Hepatocyte (in vitro differentiated cells): ENCODE data around the gene CELF4.

Source experiments
- CTCF ChIP-seq: fragments of 200-600 bp; sonication (generic); IDR thresholded peaks from 2 replicates; pipeline ENCODE4 v1.5.1; 2016; ENCODE audit warnings: antibody characterized with exemption, mild to moderate bottlenecking; ENCODE audit not compliant: poor library complexity
- EZH2 ChIP-seq: fragments of 200-600 bp; sonication (generic); IDR thresholded peaks from 2 replicates; pipeline ENCODE4 v1.6.1; 2016; ENCODE audit warnings: antibody characterized with exemption, mild to moderate bottlenecking, borderline replicate concordance

DNA sequence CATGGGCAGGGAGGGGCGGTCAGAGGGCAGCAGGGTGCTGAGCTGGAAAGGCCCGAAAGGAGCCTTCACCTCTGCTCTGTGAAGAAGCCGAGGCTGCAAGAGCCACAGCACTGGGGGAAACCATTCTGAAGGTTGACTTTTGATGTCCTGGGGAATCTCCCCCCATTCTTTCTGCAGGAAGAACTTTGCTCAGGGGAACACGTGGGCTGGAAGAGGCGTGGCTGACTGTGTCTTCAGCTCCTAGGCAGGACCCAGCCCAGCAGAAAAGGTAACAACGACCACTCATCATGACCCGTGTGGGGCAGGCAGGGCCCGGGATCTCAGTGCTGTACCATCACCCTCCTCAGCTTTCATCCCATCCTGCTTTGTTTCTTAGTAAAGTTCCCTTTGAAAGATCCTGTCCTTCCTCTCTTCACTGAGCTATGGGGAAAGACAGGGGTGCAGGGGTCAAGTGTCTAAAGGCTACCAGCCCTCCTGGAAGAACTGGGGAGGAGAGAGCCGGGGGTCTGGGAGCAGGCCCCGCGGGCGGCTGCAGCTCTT lies 312.7 kb downstream of the CELF4 start:
- TF ChIP-seq CTCF = no peak
- TF ChIP-seq EZH2 = no peak
